GM19372 (cell line): ENCODE measurements around the gene HNRNPH1.

Experiments
- ATAC-seq: cut with Tn5 transposase; IDR thresholded peaks from one replicate; pipeline ENCODE4 v1.9.1; 2021; ENCODE audit warnings: mild to moderate bottlenecking, low read depth, moderate library complexity; ENCODE audit not compliant: unreplicated experiment

HNRNPH1 gene

DNA sequence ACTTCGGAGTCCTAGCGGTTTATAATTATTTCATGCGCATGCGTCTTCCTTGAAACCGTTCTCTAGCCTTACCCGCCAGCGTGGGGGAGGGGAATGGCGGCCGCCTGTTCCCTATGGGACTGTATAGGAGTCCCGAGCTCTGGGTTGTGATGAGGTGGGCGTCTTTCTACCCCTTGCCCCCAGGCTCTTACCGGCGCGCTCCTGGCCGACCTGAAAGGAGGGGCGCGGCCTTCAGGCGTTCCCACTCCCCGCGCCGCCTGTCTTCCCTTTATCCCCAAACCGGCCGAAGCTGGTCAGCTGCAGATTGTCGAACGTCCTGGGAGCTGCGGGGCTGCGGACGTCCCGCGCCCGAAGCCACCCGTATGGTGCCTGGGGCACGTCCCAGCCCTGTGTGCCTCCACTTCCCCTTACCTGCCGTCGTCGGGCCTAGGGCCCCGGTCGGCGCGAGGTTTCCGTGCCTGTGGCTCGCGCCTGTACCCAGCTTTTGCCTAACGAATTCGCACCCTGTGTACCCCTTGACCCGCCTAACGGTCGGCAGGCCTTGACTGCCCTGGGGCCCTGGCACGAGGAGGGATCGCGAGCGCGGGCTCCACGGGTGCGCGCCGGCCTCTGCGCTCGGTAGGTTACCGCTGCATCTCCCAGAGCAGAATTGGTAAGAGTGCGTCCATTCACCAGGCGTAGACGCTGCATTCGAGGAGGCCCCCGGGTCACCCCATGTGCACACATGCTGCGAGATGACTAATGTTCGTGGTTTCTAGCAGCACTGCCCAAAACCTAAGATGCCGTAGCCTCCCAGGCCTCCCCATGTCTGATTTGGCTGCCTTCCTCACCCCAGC, 653 bp upstream of the HNRNPH1 start:
- no peak for ATAC-seq

DNA sequence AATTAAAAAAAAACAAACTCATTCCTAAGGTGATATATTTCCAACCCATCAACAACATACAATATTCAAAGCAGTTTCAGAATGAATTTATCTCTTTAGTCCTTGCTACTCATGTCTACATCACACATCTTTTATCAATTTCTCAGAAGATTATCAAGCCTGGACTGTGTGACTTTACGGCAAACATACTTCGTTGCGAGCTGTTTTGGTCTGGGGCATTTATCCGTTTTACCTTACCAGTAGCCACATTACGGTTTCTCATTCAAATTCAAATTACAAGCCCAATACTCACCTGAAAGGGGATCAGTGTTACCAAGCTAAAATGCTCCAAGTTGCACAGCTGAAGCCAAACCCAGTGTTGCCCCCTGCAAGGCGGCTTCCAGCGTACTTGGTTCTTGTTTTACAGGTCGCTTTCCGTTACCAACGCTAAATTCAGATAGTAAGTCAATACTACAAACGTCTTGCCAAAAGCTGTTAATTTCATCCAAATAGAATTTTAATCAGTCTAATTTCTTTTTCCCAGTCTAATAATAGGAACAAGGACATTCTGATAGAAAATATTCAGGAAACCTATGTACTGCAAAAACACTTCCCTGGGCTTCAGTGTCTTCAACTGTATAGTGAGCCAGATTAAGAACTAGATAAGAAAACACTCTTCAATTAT, 1.8 kb downstream of the HNRNPH1 start:
- ATAC-seq: no peak

DNA sequence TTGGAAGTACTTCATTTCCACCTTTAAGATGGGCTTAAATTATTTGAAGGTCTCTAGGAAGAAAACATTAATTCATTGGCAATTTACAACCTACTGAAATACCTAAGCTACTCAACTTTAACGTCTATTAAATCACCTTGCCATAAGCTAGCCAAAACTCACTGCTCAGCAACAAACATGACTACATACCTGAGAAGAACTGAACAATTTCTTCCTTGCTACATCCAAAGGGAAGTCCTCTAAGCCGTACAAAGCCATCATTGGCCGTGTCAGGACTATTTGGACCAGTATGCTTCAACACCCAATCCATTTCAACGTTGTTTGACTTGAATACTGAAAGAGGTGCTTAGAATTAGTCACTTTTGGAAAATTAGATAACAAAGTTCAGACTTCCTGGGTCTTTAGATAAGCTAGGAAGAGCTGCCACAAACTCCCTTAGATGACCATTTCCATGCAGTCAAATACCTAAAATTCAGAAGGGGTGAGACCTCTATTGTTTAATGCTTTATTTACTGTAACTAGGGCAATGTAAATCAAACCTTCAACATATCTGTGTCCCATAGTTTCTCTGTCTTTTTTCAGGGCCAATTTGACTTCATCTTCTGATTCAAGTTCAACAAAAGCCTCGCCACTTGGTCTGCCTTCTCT, 2.6 kb downstream of the HNRNPH1 start:
- no peak for ATAC-seq

DNA sequence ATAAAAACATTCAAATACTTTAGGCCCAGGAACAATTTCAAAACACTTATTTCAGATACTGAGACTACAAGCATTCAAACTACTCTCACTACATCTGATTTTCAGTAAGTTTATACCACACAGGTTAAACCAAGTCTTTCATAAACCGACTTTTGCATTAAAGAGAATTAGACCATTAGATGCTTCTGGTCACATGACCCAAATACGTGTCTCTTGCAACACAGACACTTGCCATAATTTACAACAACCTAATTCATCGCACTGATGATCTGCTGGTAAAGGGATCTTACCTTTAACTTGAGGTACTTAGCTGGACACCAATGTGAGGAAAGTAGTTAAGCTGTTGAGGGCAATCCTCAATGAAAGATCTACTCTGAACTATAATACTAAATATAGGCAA, 3.2 kb downstream of the HNRNPH1 start:
- no peak for ATAC-seq

DNA sequence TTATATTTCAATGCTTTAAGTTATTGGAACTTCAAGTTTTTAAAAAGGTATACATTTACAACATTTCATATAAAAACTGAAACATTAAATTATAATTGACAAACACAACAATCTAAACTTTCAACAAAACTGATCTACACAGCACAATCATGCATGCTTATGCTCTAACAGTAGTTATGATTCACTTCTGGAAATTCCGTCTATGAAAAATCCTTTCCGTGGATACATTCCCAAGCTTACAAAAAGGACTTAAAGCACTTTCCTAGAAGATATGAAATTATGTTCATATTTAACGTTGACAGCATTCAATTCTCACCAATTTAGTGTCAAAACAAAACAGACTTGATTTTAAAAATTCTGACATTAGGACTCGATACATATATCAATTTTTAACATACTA, 3.7 kb downstream of the HNRNPH1 start:
- ATAC-seq: no peak

DNA sequence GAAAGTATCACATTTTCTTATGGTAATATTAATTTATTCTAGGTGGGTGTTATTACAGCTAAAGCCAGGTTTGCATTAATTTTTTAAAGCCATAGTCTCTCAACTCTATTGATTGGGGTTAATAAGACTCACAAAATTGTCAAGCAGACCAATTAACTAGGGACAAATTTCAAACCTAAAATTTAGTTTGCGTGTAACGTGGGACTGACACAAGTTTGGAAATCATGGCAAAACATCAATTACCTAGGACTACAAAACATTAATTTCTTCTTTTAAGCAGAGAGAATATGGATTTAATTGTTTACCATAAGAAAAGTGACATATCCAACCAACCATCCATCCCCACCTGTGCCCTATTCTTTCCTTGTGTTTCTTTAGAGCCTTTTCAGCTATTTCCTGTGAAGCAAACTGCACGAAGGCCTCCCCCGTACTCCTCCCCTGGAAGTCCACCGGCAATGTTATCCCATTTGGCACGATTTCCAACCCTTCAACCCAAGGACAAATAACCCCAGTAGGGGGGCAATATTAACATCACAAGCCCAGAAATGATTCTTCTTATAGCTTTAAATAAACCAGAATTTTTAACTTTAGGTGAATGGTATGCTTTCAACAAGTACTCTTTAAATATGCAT, 4.4 kb downstream of the HNRNPH1 start:
- ATAC-seq: no peak

DNA sequence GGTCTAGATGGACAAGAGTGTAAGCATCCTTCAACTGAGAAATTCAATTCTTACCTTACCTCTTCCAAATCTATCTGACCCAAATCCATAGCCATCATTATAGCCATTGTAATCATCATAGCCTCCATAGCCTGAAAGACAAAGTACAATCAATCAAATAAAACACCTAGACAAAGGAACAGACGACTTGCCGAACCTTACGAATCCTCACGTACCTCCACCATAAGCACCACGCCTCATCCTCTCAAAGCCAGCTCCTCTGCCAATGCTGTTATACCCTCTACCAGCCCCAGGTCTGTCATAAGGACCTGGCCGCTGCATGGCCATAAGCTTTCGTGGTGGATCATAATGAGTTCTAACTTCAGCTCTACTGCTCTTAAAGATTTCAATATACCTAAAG, 5.5 kb downstream of the HNRNPH1 start:
- ATAC-seq: no peak

DNA sequence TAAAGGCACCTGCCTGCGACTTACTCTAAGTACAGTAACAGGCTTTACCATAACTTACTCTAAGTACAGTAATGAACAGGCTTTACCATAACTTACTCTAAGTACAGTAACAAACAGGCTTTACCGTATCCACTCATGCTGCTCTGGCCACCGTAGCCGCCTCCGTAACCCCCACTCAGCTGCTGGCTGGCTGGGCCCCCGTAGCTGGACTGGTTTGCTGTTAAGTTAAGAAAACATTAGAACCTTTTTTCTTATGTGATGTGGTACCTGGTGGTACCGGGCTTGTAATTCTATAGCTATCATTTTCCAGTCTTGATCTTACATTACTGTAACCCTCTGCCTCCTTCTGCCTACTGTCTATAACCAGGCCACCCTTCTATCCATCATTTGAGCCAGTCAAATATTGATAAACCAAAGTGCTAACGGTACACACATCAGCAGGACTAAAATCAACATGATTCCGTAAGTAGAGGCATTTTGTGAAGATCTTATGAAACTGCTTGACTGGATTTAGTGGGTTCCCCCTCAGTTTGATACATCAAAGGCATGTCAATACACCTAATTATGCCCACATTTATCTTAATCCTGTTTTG, 7.4 kb downstream of the HNRNPH1 start:
- no peak for ATAC-seq

DNA sequence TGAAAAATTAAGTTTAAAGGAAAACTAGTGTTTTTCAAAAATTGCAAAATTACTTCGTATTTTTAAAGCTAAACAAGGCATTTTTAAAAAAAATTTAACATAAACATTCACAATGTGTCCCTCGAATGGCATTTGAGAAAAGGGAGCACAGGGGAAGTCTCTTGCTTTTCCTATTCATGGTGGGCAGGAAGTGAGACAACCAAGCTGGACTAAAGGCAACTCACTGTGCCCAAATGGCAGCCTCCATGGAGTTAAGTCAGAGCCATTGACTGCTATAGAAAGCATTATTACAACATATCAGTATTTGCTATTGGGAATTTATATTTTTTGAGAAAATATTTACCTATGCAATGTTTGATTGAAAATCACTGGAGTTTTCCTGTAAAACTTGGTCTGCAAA, 8.3 kb downstream of the HNRNPH1 start:
- no peak for ATAC-seq

DNA sequence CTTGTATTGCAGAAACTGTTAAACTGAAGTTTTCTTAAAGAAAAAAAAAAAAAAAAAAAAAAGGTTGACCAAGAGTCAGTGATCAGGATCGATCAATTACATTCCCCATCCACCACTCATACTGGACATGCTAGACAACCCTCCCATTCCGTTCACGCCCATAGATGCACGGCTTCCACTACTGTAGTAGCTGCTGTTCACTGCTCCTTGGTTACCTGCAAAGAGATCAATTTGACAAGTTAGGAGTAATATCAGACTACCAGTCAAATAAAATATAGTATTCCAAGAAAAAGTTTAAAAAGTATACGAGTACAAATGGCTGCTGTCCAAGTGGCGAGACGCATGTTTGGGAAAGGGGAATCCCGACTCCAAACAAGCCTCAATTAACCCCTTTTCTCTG, 8.7 kb downstream of the HNRNPH1 start:
- no peak for ATAC-seq

DNA sequence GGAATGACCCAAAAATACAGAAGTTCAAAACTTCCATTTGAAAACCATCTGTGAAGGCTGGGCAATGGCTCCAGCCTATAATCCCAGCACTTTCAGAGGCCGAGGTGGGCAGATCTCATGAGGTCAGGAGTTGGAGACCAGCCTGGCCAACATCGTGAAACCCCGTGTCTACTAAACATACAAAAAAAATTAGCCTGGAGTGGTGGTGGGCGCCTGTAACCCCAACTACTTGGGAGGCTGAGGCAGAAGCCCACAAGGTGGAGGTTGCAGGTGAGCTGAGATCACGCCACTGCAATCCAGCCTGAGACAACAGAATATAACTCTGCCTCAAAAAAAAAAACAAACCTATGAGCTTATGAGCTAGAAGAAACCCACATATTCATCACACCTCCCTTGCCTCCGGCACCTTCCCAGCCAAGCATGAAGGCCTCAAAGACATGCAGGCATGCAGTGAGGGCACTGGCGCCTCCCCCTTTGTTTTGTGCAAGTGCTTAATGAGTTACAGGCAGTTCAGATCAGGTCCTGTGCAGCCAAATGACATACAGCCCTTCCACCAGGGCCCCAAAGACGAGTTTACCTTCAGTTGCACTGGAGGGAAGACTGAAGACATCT, 9.9 kb downstream of the HNRNPH1 start:
- ATAC-seq: no peak

DNA sequence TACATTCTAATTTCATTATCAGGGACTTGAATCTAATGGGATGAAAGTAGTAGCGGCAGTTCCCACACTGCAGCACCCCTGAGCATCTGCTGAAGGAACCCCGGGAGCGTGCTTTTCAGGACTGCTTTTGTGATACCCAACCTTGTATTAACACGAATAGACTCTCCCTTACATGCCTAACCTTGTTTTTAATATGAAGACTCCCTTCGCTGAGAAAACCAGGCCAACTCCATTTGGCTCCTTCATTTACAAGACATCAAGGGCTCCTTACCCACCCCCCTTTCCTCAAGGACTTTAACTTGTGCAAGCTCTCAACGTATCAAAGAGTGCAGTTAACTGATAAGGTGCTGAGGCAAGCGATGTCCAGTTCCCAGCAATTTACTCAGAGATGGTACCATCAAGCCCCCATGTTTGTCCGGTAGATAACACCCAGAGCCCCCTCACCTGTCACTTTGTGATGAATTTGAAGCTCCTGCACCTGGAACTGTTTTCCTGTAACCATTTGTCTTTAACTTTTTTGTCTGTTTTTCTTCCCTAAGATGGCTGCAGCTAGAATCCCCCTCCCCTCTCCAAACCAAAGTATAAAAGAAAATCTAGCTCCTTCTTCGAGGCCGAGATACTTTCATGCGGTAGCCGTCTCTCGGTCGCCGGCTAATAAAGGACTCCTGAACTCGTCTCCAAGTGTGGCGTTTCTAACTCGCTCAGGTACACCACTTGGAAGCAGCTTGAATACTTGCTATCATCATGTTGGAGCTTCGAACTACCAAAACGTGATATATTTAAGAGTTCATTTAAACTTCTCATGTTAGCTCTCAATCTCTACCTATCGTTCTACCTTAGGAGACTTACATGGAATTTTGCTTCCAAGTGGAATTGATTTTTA, 10.7 kb downstream of the HNRNPH1 start:
- ATAC-seq: no peak

DNA sequence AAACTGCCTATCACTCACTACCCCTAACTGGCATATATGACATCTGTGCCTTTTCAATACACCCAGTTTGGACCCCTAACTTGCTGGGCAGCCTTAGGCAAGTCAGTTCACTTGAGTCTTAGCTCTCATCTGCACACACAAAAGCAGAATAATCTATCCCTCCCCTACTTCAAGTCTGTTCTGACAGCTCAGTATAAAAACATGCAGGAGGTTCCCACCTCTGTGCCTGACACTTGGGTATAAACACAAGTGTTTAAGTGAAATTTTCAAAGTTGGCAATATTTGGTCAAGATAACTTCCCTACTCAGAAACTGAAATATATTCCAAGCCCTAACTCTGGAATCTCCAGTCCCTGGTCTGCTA, 12.6 kb downstream of the HNRNPH1 start:
- ATAC-seq: no peak

DNA sequence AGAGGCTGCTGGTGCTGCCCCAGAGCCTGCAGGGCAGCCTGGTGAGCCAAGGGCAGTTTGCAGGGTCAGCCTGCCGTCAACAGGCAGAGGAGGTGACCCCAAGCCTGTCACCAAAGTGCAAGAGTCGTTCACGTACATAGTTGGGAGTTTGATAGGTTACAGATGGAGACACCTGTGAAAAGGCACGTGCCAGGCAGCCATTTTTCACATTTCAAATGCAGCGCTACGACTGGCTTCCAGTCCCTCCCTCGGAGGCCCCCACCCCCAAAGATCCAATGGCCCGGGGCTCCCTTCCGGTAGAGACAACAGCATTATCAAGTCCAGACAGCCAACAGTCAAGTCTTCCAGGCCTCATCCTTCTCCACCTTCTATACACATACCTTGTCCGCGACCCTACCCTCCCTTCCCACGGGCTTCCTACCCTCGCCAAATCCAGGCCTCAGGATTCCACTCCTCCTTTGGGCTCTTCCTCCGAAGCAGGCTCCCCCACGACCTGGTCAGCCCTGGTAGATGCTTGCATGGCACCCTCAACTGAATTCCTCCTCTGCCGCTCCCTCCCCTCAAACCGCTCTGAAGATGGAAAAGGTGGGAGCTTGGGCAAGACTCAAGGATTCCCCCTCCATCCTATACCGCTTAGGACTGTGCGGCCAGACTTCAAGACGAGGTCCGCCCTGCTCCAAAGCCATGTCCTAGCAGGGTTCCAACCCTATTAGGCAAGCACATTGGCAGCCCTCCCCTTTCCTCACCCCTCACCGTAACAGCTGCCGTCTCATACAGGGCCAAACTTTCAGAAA, 13.2 kb downstream of the HNRNPH1 start:
- ATAC-seq: no peak

DNA sequence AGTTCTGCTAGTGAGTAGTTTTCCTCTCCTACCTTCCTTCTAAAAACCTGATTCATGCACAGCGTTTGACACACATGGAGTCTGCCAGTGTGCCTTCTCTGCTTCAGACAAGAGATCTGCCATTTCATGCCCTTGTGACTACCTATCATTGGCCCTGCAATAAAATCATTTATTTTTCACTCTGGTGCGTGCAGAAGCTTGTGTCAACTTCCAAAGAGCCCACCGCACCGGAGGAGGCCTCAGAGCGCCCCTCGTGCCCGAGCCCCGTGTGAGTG, 13.7 kb downstream of the HNRNPH1 start:
- no peak for ATAC-seq

DNA sequence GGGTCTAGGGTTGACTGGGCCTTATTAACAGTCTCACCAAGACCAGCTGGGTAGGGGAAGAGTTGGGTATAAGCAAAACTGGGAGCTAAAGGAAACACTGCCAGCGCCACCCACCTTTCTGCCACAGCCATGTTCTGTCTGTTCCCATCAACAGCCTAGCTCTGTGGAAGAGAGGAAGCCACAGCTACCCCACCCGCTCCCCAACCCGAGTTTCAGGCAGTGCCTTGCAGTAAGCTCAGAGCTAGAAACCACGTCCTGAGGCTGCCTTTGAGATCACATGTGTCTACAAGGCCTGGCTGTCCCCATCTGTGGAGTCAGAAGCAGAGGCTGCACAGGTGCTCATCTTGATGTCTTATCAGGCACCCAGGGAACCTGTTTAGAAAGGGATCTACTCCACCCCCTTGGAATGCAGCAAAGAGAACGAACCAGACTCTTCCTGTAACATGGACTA, 15.3 kb downstream of the HNRNPH1 start:
- ATAC-seq: no peak

DNA sequence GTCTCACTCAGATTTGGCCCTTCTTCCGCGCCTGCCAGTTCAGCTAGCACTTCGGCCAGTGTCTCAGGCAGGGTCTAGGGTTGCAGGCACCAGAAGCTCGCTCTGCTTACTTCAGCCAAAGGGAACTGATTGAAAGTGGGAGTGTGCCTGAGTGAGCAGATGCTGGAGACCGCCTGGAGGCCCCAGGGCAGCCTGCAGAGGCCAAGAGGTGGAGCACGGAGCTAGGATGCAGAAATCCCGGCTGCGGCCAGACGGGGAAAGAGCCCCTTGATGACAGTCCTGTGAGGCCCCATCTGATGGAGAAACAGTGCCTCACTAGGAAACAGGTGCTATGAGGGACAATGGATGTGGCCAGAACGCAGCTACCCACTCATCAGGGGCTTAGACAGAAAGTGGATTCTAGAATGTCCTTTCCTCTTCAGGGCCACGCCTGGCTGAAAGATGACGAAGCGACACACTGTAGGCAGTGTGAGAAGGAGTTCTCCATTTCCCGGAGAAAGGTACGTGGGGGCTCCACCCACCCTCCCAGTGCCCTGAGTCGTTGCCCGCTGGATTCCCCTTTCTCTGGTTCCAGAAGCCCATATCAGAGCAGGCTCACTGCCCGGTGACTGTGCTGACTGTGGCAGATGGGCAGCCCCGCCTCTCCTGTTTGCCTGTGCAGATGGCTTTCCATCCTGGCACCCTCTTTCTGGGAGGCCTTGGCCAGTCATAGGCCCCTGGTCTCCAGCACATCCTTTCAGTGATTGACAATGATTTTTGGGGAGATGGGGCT, 16.1 kb downstream of the HNRNPH1 start:
- no peak for ATAC-seq

DNA sequence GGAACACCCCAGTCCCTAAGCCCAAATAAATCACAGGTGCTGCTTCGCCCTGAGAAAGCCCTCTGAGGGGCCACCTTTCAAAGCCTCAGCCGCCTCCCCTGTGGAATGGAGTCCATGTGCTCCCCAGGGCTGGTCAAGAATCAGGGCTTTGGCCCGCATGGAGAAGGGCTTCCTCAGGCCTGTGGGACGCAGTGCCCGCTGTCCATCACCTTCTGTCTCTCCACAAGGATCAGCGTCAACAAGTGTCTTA, 16.6 kb downstream of the HNRNPH1 start:
- no peak for ATAC-seq
